GM18517 (cell line): Measurements from ENCODE around the gene IL19.

ENCODE experiments used
- ATAC-seq: cut with Tn5 transposase; IDR thresholded peaks from one replicate; pipeline ENCODE4 v1.9.1; 2021; ENCODE audit warnings: mild to moderate bottlenecking, moderate library complexity; ENCODE audit not compliant: unreplicated experiment

Gene IL19

DNA sequence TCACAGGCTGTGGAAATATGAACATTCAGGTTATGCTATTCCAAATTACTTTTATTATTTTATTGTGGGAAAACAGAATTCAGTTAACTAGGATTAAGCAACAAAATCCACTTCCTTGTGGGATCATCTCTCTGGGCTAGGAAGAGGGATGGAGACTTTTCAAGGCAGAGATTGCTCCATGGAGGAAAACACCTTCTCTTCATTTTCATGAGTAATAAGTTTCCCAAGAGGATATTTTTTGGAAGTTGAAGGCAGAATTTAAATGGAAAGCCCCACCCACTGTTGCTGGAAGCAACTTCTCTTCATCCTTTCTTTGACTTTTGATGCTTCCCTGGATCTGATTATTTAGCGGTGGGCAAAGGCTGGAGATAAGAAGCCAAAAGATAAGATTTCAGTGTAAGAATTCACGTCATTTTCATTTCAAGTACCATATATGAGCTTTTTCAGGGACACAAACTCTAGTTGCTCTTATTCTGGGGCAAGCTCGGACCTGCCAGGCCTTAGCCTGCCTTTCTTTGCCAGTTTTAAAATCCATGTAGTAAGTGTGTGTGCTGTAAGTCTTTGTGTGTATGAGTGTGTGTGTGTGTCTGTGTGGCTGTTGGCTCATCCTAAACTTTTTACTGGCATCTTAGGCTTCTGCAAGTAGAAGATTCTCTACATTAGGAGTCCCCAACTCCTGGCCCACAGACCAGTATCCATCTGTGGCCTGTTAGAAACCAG is 114.9 kb downstream of the IL19 start:
- no peak for ATAC-seq

DNA sequence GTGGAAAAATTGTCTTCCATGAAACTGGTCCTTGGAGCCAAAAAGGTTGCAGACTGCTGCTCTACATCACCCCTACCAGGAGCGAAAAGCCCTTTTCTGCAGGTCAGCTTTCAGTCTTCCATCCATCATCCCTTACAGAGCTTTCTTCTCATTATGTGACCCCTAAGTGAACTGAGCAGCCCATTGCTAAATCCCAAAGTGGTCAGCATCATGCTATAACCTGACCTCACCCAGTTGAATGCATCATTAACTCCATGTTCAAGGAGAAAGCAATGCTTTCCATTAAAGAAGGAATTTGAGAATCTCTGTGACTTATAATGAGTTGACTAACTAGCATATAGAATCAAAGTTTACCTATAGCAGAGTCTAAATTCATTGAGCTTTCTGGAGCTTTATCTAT is 116.3 kb downstream of the IL19 start:
- no peak for ATAC-seq

DNA sequence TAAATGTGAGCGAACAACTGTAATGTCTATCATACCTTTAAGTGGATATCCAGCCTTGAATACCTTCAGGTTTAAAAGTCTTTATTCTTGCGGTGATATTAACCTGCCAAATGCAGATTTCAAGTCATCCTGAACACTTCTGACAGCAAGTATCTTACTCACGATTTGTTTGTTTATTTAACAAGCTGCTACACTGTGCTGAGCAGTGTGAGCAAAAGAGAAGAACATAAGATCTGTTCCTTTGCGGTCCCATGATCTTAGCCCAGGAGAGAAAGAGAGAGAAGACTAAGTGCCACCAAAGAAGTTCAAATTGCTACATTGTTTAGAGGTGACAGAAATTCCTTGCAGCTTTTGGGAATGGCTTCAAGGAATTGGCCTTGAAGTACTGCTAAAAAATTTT is 117.1 kb downstream of the IL19 start:
- no peak for ATAC-seq

DNA sequence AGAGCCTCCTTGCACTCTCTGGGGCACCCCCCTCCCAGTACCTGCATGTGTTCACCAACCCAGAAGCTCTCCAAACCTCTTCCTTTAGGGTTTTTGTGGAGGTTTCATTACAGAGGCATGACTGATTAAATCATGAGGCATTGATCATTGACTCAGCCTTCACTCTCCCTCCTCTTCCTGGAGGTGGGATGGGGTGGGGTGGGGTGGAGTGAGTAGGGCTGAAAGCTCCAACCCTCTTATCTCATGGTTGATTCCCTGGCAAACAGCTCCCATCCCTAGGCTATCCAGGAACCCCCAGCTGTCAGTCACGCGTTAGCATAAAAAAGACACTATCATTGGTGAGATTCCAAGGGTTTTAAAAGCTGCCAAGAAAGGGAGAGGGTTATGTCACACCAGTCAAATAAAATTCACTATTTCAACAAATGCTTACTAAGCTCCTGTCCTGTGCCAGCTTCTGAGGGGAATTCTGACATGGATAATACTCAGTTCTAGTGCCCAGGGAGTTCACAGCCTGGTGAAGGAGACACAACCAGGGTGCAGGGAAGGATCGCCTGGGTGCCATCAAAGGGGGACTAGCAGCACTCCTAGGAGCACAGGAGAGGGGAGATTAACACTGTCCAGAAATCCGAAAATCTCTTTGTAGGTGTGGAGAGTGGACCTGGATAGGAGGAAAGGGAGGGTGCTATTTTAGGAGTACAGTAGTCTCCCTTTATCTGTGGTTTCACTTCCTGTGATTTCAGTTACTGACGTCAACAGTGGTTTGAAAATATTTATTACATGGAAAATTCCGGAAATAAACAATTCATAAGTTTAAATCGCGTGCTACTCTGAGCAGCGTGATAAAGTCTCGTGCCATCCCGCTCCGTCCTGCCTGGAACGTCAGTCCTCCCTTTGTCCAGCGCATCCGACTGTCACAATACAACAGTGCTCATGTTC is 119.8 kb downstream of the IL19 start:
- ATAC-seq, result no peak

DNA sequence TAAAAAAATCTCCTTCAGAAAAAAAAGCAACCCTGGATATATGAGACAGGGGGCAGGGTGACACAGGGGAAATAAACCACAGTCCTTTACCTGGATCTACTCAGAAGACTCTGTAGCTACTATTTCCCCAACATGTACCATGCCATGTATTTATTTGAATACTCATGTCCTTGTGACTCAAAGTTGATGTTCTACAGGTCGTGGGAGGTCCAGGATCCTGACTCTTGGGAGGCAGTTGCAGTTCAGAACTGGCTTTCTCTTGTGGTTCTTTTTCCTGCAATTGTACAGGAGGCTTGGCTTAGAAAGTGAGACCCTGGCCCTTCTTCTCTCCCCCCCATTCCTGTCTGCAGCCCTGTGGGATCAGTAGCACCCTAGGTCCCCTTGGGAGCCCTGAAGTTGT is 120.8 kb downstream of the IL19 start:
- ATAC-seq, result no peak
